Mesenchymal stem cell (in vitro differentiated cells and primary cell): ENCODE results near the gene TTLL1.

Source experiments
- DNase-seq: peaks from one replicate; pipeline ENCODE4 v3.0.0-alpha.2; 2013
- H2AFZ ChIP-seq: one replicate; pipeline ENCODE4 v1.6.1; 2013; ENCODE audit warnings: low read depth, mild to moderate bottlenecking, control low read depth, inconsistent platforms, low read length, moderate library complexity
- H2AK5ac ChIP-seq: 2 replicates; pipeline ENCODE4 v1.6.1; 2013; ENCODE audit warnings: low read length, moderate library complexity, mild to moderate bottlenecking, inconsistent platforms; ENCODE audit not compliant: severe bottlenecking
- H2BK120ac ChIP-seq: one replicate; pipeline ENCODE4 v1.6.1; 2013; ENCODE audit warnings: low read depth, mild to moderate bottlenecking, inconsistent platforms, low read length, moderate library complexity
- H2BK12ac ChIP-seq, 2 experiments: one replicate each; pipeline ENCODE4 v1.6.1; 2013; ENCODE audit warnings: inconsistent platforms in 2 of 2, low read length in 2 of 2, mild to moderate bottlenecking in 2 of 2, moderate library complexity in 2 of 2, control low read depth in 1 of 2
- H2BK15ac ChIP-seq: one replicate; pipeline ENCODE4 v1.6.1; 2013; ENCODE audit warnings: mild to moderate bottlenecking, low read depth, inconsistent platforms; ENCODE audit not compliant: poor library complexity, severe bottlenecking
- H2BK5ac ChIP-seq: 2 replicates; pipeline ENCODE4 v1.6.1; 2013; ENCODE audit warnings: low read depth, mild to moderate bottlenecking, low read length, control low read depth, inconsistent platforms; ENCODE audit not compliant: poor library complexity, severe bottlenecking
- H3K14ac ChIP-seq, 2 experiments: one replicate each; pipeline ENCODE4 v1.6.1; 2013; ENCODE audit warnings: inconsistent platforms in 2 of 2, low read length in 2 of 2, control low read depth in 1 of 2, mild to moderate bottlenecking in 1 of 2, moderate library complexity in 1 of 2
- H3K18ac ChIP-seq, 2 experiments: one replicate each; pipeline ENCODE4 v1.6.1; 2013; ENCODE audit warnings: inconsistent platforms in 2 of 2, low read length in 2 of 2, control low read depth in 1 of 2, low read depth in 1 of 2, mild to moderate bottlenecking in 1 of 2
- H3K23ac ChIP-seq, 2 experiments: one replicate each; pipeline ENCODE4 v1.6.1; 2013; ENCODE audit warnings: inconsistent platforms in 2 of 2, low read length in 2 of 2, mild to moderate bottlenecking in 2 of 2, moderate library complexity in 2 of 2, control low read depth in 1 of 2
- H3K27ac ChIP-seq: 2 replicates; pipeline ENCODE4 v1.5.1; 2013; ENCODE audit warnings: mild to moderate bottlenecking, moderate library complexity, low read length, control low read depth, inconsistent platforms; ENCODE audit not compliant: poor library complexity, severe bottlenecking
- H3K27me3 ChIP-seq, 2 experiments: 2 replicates each; pipeline versions ENCODE4 v1.6.1 to v1.7.0; 2013; ENCODE audit warnings: low read length in 2 of 2, mild to moderate bottlenecking in 2 of 2, moderate library complexity in 2 of 2, control low read depth in 1 of 2, inconsistent platforms in 1 of 2; ENCODE audit not compliant: control insufficient read depth in 1 of 2, insufficient read depth in 1 of 2
- H3K36me3 ChIP-seq, 2 experiments: 2 replicates each; pipeline versions ENCODE4 v1.6.1 to v1.7.0; 2013; ENCODE audit warnings: low read length in 2 of 2, control low read depth in 1 of 2, inconsistent platforms in 1 of 2, low read depth in 1 of 2, mild to moderate bottlenecking in 1 of 2; ENCODE audit not compliant: insufficient read depth in 2 of 2, control insufficient read depth in 1 of 2
- H3K4ac ChIP-seq, 2 experiments: one replicate each; pipeline ENCODE4 v1.6.1; 2013; ENCODE audit warnings: inconsistent platforms in 2 of 2, low read length in 2 of 2, mild to moderate bottlenecking in 2 of 2, moderate library complexity in 2 of 2, control low read depth in 1 of 2, low read depth in 1 of 2
- H3K4me1 ChIP-seq: 2 replicates; pipeline ENCODE4 v1.6.1; 2013; ENCODE audit warnings: low read depth, low read length, control low read depth; ENCODE audit not compliant: control insufficient read depth, insufficient read depth
- H3K4me2 ChIP-seq: 2 replicates; pipeline ENCODE4 v1.6.1; 2013; ENCODE audit warnings: low read length, mild to moderate bottlenecking, inconsistent platforms; ENCODE audit not compliant: poor library complexity, severe bottlenecking
- H3K4me3 ChIP-seq, 2 experiments: 2 replicates each; pipeline versions ENCODE4 v1.5.1 to v1.7.0; 2013; ENCODE audit warnings: low read length in 2 of 2, mild to moderate bottlenecking in 2 of 2, control low read depth in 1 of 2, low read depth in 1 of 2; ENCODE audit not compliant: insufficient read depth in 1 of 2
- H3K79me1 ChIP-seq: replicated peaks from 2 replicates; pipeline ENCODE4 v1.6.1; 2013; ENCODE audit warnings: mild to moderate bottlenecking, control low read depth, low read length, inconsistent platforms; ENCODE audit not compliant: poor library complexity, severe bottlenecking
- H3K9ac ChIP-seq: 2 replicates; pipeline ENCODE4 v1.7.0; 2013; ENCODE audit warnings: mild to moderate bottlenecking, low read length, moderate library complexity
- H3K9me3 ChIP-seq: 2 replicates; pipeline ENCODE4 v1.7.0; 2013; ENCODE audit warnings: mild to moderate bottlenecking, low read length; ENCODE audit not compliant: control insufficient read depth
- H4K8ac ChIP-seq: one replicate; pipeline ENCODE4 v1.6.1; 2013; ENCODE audit warnings: inconsistent platforms, mild to moderate bottlenecking, low read length, moderate library complexity
- H4K91ac ChIP-seq: one replicate; pipeline ENCODE4 v1.6.1; 2013; ENCODE audit warnings: mild to moderate bottlenecking, low read length, inconsistent platforms
- WGBS: methylation state at CpG from one replicate; pipeline ENCODE4 v1.1.7; 2013; ENCODE audit warnings: mixed read lengths; 5-methylcytosine and 5-hydroxymethylcytosine counted together

TTLL1 gene

DNA sequence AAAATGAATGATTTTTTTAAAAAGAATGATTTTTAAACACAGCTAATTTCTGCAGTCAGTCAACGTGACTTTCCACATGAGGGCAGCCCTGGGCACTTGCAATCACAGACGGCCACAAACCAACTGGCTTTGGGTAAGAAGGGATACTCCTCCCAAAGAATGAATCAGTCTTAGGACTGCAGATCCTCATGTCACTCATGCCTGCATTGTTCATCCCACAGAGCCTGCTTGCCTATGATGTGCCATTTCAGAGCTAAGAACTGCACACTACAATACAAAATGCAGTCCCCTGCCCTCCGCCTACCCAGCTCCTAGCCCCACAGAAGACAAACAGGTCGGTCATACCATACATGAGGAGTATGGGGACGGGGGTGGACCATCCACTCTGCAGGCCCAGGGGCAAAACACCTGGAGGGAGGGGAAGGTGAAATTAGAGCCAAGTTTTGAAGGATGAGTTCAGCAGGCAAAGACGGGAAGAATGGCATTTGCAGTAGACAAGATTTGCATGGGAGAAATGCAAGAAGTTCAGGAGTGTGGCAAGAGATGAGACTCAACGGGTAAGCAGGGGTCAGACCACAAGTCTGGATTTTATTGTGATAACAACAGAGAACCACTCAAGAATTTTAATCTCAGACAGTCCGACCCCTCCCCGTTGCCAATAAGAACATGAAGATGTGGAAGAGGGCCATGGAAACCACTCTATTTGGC is 98.9 kb downstream of the TTLL1 start:
- WGBS: 51% methylated on average over 7 of the region's 9 CpGs
- Histone ChIP-seq H3K27ac (peak overlapping the region; percentile 21), H3K27me3 (no peaks in the 10 kb centered on the region), H2BK15ac (no peak overlapping the region), H2AK5ac (no peak overlapping the region), H3K79me1 (peaks cover 7% of the 10 kb centered on the region), H2BK120ac (no peak overlapping the region), H3K4me2 (no peak overlapping the region), H4K8ac (no peak overlapping the region), H3K4me3 (peak overlapping the region in 1 of 2 experiments; percentile 13), H3K18ac (peak overlapping the region in 1 of 2 experiments; percentile 54), H3K9ac (no peak overlapping the region), H3K9me3 (no peaks in the 10 kb centered on the region), H2AFZ (no peak overlapping the region), H2BK12ac (peak overlapping the region in 1 of 2 experiments; percentile 12), H3K23ac (no peak overlapping the region), H2BK5ac (no peak overlapping the region), H3K4me1 (peaks cover 23% of the 10 kb centered on the region), H3K14ac (peak overlapping the region in 1 of 2 experiments; percentile 44), H3K36me3 (peaks cover 0 to 8% of the 10 kb centered on the region in 2 experiments), H3K4ac (no peak overlapping the region), H4K91ac (no peak overlapping the region)
- DNase-seq: peak; percentile 86
